Breast epithelium (tissue), 3 donors: ENCODE data around the gene TBC1D3.
"Not testable (repeated sequence)": the region's sequence is repeated elsewhere in the genome, so short reads cannot be mapped to it uniquely, and the experiment has no call there.

Source experiments
- CTCF ChIP-seq, 3 donors: fragments of 450-650 bp; IDR thresholded peaks; one replicate each; pipeline ENCODE4 v1.5.1; 2016 to 2017; ENCODE audit warnings: antibody characterized with exemption in 3 of 3, mild to moderate bottlenecking in 3 of 3, moderate library complexity in 3 of 3
- POLR2A ChIP-seq: fragments of 450-650 bp; IDR thresholded peaks from one replicate; pipeline ENCODE4 v1.6.1; 2016; ENCODE audit warnings: antibody characterized with exemption, mild to moderate bottlenecking, moderate library complexity

- not testable (repeated sequence) for TF ChIP-seq POLR2A; CTCF (IDR thresholded peaks at IDR 0.05)
These were observed 57.5 kb downstream of the TBC1D3 start for GRCh38 chr17:38134860-38135259.
